GM12801 (cell line): ENCODE results near the gene VWA2.

Source experiments
- CTCF ChIP-seq: IDR thresholded peaks from one replicate; pipeline ENCODE4 v1.5.1; 2011; ENCODE audit warnings: control low read depth; ENCODE audit not compliant: insufficient read length; ENCODE audit errors: extremely low read depth

Gene VWA2

GRCh38 chr10:114290038-114290437, 51.0 kb downstream of the VWA2 start:
- TF ChIP-seq CTCF = no peak

GRCh38 chr10:114291076-114291475, 52.0 kb downstream of the VWA2 start:
- no peak for TF ChIP-seq CTCF

- no peak for TF ChIP-seq CTCF
These were observed 52.5 kb downstream of the VWA2 start for GRCh38 chr10:114291516-114291915.

GRCh38 chr10:114293075-114293474, 54.0 kb downstream of the VWA2 start:
- no peak for TF ChIP-seq CTCF

GRCh38 chr10:114294549-114294948, 55.5 kb downstream of the VWA2 start:
- no peak for TF ChIP-seq CTCF

GRCh38 chr10:114295393-114295792, 56.3 kb downstream of the VWA2 start:
- TF ChIP-seq CTCF = no peak

- no peak for TF ChIP-seq CTCF
These were observed 58.2 kb downstream of the VWA2 start for GRCh38 chr10:114297136-114297705.
